ENCODE measurements around the gene LOXHD1.

The LOXHD1 gene

DNA sequence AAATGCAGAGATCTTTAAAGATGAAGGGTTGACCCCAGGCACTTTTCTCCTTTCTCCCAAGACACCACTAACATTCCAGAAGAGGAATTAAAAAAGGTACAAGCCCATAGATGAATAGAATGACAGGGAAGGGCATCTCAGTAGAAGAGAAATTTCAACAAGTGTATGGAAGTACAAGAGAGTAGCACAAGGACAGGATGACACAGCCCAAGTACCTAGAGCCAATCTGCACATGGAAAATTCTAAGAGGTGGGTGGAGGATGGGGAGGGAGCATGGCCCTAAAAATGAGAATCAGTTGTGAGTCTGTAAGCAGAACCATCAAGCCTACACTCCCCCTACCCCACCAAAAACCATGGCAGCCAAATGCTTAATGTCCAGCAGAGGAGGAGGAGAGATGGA, 39.7 kb upstream of the LOXHD1 start:
- no peak overlapping the region for H3K4me3 ChIP-seq (replicated peaks; ENCODE audit: low read depth, low read length)
- no peak for DNase-seq (ENCODE audit: extremely low read depth, low read depth)
- TF ChIP-seq, protein P1, sequence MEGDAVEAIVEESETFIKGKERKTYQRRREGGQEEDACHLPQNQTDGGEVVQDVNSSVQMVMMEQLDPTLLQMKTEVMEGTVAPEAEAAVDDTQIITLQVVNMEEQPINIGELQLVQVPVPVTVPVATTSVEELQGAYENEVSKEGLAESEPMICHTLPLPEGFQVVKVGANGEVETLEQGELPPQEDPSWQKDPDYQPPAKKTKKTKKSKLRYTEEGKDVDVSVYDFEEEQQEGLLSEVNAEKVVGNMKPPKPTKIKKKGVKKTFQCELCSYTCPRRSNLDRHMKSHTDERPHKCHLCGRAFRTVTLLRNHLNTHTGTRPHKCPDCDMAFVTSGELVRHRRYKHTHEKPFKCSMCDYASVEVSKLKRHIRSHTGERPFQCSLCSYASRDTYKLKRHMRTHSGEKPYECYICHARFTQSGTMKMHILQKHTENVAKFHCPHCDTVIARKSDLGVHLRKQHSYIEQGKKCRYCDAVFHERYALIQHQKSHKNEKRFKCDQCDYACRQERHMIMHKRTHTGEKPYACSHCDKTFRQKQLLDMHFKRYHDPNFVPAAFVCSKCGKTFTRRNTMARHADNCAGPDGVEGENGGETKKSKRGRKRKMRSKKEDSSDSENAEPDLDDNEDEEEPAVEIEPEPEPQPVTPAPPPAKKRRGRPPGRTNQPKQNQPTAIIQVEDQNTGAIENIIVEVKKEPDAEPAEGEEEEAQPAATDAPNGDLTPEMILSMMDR (IDR thresholded peaks at IDR 0.05; ENCODE audit: low read depth, low read length, missing control alignments) = no peak

DNA sequence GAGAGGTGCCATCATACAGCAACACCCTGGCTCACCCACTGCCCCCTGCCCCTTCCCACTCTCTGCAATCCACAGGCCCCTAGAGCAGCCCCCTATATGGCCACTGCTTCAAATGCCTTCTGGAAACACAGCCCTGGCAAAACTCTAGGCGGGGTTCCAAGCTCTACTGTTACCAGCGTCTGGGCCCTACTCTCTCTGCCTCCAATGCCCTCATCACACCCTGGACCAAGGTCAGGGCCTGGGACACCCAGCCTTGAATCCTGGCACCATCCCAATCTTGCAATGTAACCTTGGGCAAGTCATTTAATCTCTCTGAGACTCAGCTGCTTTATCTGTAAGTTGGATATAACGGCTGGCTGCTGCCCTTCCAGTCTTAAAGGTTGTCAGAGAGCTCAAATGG, 39.2 kb upstream of the LOXHD1 start:
- no peak for DNase-seq (ENCODE audit: extremely low read depth, low read depth)
- TF ChIP-seq, protein P1 (IDR thresholded peaks at IDR 0.05; ENCODE audit: low read depth, low read length, missing control alignments) = no peak
- H3K4me3 ChIP-seq (replicated peaks; ENCODE audit: low read depth, low read length) = no peak overlapping the region

DNA sequence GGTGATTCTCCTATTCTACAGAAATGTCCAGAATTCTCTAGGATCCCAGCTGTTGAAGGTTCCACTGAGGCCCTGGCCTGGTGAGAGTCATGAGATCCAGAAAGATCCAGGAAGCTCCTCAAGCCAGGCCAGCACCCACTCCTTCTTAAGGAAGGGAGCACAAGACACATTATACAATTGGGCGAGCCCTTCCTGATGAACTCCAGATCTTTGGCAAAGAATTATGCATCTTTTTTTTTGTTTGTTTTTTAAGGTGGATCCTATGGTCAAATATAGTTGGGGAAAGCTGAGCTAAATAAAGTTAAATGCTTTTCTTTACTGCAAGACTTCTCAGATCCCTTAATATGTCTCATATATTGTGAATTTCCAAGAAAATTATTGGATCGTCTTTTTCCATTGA, 37.0 kb upstream of the LOXHD1 start:
- DNase-seq (ENCODE audit: extremely low read depth, low read depth) = no peak
- TF ChIP-seq, protein P1 (IDR thresholded peaks at IDR 0.05; ENCODE audit: low read depth, low read length, missing control alignments) = no peak
- no peak overlapping the region for H3K4me3 ChIP-seq (replicated peaks; ENCODE audit: low read depth, low read length)

DNA sequence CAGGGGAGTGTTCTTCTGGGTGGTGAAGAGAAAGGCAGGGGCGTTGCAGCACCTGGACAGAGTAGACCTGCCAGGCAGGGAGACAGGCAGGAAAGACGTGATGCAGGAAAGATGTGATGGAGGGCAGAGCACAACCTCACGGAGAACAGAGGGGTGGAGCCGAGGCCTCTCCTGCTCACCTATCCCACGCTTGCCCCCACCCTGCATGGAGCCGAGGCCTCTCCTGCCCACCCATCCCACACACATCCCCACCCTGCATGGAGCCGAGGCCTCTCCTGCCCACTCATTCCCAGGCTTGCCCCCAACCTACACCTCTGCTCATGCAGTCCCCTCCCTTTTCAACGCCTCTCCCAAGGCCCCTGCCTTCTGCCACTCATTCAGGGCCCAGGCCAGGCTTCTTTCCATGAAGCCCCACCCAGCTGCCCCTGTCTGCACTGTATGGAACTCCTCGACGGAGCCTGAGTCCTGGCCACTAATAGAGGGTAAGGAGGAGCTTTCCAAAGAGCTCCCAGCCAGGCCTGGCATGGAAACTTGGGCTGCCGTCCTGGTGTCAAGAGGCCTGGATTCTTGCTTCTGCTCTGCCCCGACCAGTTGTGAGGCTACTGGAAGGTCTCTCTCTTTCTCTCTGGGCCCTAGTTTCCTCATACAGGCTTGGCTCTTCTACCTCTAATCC, 32.0 kb upstream of the LOXHD1 start:
- H3K4me3 ChIP-seq (replicated peaks; ENCODE audit: low read depth, low read length) = no peak overlapping the region
- TF ChIP-seq, protein P1 (IDR thresholded peaks at IDR 0.05; ENCODE audit: low read depth, low read length, missing control alignments) = no peak
- DNase-seq (ENCODE audit: extremely low read depth, low read depth) = no peak

DNA sequence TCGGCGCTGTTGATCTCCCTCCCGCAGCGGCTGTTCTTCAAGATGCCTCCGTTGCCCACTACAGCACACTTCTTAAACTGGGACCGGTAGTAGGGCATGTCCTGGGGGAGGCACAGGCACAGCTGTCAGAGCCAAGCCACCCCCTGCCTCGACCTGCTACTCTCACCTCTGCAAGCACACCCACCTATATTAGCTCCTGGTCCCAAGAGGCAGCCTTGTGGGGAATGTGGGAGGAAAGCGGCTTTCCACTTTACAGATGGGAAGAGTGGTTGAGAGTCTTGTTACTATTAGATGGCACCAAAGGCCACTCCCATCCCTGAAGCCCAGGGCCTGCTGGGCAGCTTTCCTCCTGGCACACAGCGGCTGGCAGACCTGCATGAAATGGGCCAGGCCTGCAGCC, 29.2 kb upstream of the LOXHD1 start:
- TF ChIP-seq, protein P1 (IDR thresholded peaks at IDR 0.05; ENCODE audit: low read depth, low read length, missing control alignments) = no peak
- no peak for DNase-seq (ENCODE audit: extremely low read depth, low read depth)

DNA sequence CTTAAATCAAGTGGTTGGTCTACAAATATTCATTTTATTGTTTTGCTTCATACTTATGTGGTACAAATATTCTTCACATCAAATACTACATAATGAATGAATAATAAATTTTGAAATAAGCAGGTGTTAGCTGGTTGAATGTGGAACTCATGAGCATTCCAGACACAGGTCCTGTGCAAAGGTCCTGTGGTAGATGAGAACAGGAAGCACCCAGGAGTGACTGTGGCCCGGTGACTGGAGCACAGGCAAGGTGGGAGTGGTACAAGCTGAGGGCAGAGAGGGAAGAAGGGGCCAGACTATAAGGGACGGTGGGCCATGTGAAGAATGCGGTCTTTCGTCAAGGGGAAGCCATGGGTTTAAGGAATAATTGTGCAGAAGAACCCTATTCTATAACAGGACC, 26.2 kb upstream of the LOXHD1 start:
- TF ChIP-seq, protein P1 (IDR thresholded peaks at IDR 0.05; ENCODE audit: low read depth, low read length, missing control alignments) = no peak
- H3K4me3 ChIP-seq (replicated peaks; ENCODE audit: low read depth, low read length) = no peak overlapping the region
- no peak for DNase-seq (ENCODE audit: extremely low read depth, low read depth)

More for the DNA sequence above, 29.2 kb upstream of the LOXHD1 start:
- H3K4me3 ChIP-seq (replicated peaks; ENCODE audit: low read depth, low read length) = no peak overlapping the region

All from HFF-Myc (cell line).